NOMO-1 treated with dmso at 0.1 percent for 144 hours (cell line): ENCODE results near the gene EPB41L5.
"Not testable (repeated sequence)": the region's sequence is repeated elsewhere in the genome, so short reads cannot be mapped to it uniquely, and the experiment has no call there.

Source experiments
- DNase-seq: peaks from one replicate; lab custom pipeline; 2025; ENCODE audit not compliant: unreplicated experiment; lab: John Stamatoyannopoulos, UW

The EPB41L5 gene

DNA sequence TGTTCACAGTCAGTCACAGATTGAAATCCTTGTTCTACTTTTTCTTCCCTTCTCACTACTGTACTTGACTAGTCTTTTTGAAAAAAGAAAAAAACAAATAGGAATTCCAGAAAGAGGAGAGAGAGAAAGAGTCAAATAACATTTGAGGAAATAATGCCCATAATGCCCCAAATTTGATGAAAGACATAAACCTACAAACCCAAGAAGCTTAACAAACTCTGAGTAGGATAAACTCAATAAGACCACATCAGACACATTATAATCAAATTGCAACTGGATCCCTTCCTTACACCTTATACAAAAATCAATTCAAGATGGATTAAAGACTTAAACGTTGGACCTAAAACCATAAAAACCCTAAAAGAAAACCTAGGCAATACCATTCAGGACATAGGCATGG, 179.4 kb downstream of the EPB41L5 start:
- DNase-seq: no peak

DNA sequence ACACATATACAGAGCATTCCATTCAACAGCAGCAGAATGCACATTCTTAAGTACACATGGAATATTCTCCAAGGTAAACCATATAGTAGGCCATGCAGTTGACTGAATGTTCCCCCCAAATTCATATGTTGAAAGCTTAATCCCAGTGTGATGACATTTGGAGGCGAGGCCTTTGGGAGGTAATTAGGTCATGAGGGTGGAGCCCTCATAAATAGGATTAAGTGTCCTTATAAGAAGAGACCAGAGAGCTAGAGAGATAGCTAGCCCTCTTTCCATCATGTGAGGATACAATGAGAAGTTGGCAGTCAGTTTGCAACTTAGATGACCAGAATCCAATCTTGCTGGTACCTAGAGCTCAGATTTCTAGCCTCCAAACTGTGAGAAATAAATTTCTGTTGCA, 182.7 kb downstream of the EPB41L5 start:
- no peak for DNase-seq

- not testable (repeated sequence) for DNase-seq
Observed at GRCh38 chr2:120199817-120200459, 187.1 kb downstream of the EPB41L5 start.

DNA sequence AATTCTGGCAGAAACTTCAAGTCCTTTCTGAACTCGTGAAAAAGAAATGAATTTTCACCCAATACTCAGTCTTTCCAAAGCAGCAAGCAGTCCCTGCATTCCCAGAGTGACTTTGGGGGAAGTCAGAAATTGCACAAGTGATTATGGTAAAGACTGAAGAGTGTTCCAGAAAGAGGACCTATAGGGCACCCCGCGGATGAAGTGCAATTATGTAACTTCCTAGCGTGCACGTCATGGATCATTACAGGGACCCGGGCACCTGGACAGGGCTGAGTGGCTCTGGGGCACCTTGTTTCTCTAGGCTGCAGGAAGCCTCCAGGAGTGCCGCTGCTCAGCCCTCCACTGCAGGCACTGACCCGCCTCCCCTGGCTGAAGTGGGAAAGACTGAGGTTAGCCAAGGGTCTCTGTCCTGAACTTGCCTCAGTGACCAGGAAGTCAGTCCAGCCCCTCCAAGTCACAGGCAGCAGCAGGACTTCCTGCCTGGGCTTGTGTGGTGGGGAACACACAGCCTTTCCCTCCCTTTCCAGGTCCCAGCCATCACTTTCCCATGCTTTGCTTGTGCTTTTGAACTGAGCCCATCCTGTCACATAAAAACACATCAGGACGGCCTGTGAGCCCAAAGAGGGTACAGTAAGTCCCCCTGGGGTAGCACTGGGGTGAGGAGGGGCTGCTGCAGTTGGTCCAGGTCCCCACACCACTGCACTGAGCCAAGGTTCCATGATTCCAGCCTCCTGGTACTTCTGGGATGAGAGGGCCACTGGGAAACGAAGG, 190.6 kb downstream of the EPB41L5 start:
- no peak for DNase-seq

DNA sequence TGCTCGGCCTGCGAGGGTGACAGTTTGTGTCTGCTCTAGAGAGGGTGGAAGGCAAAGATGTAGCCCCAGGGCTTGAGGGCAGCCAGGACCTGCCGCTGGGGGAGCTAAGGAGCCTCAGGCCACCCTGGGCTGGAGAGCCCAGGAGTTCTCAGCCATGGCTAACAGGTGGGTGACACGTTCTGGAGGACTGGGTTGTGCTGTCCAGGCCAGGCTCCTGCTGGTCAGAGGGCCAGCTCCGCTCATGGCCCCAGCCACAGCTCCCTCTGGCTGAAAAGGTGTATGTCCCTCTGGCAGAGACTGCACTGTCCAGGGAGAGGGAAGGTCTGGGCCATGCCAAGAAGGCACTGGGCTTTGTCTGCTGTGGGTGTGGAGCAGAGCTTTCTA, 191.1 kb downstream of the EPB41L5 start:
- no peak for DNase-seq

DNA sequence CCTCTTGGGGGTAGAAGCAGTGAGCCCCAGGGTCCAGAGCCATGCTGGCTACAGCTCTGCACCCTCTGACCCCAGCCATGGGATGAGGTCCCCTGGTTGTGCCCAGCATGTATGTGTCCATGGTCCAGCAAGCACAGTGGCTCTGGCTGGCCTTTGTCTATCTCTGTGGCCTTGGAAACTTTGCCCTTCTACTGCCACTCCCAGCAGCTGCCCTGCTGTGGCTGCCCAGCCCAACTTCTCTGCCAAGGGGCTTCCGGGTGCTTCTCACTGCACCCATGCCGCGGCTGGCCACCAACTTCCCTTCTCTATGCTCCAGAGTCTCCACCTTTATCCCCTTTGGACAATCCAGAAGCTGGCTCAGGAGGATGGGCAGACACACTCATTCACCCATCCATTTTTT, 191.5 kb downstream of the EPB41L5 start:
- DNase-seq: no peak

- DNase-seq: no peak
Observed at GRCh38 chr2:120204945-120205670, 192.2 kb downstream of the EPB41L5 start.

GRCh38 chr2:120206022-120206581, 193.2 kb downstream of the EPB41L5 start:
- DNase-seq: no peak

GRCh38 chr2:120208381-120209353, 195.8 kb downstream of the EPB41L5 start:
- DNase-seq: no peak

DNA sequence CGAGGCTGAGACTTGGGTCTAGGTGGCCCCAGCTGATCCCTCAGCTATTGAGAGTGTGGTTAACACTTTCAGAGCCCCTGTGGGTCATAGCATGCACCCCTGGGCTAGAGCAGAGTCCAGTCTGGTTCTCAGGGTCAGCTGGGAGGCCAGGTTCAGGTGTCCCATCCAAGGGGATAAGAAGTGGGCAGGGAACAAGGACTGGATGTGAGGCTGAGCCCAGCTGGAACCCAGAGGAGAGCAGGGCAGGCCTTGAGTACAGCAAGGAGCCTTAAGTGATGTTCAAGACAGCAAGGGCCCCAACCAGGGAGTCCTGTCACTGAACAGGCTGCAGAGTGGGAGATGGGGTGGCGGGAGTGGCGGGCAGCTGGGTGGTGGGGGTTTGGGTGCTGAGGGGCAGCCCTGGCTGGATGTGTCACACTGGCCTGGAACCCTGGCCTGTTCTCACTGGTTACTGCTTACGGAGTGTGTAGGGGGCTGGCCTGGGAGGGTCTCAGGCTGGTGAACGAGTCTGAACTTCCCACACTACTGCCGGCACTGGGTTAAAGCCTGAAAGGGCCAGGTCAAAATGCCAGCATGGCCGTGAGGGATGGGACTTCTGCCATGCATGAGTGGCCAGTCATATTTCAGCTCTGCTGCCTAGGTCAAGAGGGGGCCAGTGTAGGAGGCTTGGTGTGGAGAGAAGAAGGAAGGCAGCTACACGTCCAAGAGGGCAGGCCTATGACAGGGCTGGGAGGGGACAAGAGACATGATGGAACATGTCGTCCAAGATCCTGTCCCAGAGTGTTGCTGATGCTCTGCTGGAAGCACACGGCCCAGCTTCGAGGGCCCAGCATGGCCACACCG, 196.8 kb downstream of the EPB41L5 start:
- no peak for DNase-seq

- DNase-seq: no peak
Observed at GRCh38 chr2:120210270-120210693, 197.4 kb downstream of the EPB41L5 start.

GRCh38 chr2:120218181-120218580, 205.3 kb downstream of the EPB41L5 start:
- DNase-seq: no peak

DNA sequence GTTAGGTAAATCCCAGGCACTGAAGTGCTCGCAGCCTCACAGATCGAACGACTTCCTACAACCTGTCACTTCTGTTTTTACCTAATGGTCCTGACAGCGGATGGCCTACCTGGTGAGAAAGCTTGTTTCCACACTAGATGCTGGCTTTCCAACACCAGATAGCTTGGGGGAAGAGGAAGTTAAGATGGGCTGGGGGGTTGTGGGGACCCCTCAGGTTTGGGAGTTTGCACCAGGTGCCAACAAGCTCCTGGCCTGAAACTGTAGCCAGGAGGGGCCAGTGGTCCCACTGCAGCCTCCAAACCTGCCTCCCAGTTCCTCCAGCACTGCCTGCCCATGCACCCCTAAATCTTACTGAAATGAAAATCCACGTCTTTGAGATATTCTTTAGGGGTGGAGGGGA, 206.4 kb downstream of the EPB41L5 start:
- no peak for DNase-seq

DNA sequence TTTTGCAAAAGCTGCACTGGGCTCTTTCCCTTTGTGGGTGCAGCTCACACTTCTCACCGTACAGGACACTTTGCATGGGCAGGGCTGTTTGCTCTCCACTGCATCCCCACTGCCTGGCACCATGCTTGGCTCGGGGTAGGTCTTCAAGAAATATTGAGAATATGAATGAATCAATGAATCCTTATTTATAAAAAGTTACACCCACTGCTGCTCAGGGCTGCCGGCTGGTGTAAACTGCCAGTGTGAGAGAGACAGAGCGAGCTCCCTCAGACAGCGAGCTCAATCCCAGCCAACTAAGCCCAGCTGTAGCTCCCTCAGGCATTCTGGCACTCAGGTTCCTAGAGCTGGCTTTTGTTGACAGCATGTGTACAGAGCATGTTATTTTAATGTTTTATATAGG, 206.9 kb downstream of the EPB41L5 start:
- no peak for DNase-seq

GRCh38 chr2:120220756-120221155, 207.9 kb downstream of the EPB41L5 start:
- DNase-seq: no peak

DNA sequence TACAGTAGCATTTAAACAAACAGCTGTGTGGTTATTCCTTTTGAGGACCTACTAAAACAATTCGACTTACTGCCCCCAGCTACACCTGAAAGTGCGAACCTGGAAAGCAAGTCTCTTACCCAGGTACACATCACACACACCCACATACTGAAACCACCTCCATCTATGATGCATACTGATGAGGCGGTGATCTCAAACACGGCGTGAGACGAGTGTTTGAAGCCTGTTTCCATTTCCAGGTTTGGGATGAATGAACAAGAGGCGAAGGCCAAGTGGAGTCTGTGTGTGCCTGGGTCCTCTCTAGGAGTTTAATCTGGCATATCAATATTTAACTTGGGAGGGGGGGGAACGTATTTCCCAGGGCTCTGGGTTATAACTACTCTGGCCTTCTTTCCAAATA, 208.7 kb downstream of the EPB41L5 start:
- no peak for DNase-seq

DNA sequence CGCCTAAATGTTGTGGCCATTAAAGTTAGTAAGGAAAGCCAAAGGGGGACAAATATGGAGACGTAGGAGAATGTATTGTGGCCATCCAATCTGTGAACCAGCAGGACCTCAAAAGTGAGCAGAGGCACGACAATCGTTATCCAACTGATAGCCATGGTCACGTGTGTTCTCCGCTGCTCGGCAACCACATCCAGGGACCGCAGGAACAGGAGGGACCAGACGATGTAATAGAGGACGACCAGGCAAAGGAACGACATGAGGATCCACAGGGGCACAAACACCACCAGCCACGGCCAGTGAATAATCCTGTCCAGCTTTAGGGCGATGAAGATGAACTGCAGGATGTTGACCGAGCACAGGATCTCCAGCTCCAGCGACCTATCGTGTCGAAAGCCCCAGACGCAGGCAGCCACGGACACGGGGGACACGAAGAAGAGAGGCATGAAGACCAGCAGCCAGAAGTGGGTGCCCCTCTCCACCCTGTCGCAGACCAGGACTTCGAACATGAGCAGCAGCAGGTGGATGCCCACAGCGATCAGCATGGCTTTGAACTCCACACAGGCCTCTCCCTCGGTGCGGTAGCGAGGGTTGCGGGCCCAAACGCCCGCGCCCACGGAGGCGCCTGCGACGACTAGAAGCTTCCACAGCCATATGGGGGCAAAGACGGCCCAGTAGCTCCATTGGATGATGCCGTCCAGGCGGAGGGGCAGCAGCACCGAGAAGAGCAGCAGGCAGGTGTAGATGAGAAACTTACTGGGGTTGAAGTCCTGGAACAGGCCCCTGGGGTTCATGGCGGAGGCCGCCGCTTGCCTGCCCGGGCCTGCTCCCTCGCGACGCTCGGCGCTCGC, 209.5 kb downstream of the EPB41L5 start:
- DNase-seq: no peak

GRCh38 chr2:120223034-120223912, 210.4 kb downstream of the EPB41L5 start, which contains the start of gene TMEM185B:
Gene TMEM185B (minus strand): TSS chr2:120223400. CDS start chr2:120222976, 424 bp downstream.
- DNase-seq: peak; percentile 68
